ENCODE data around the gene RNF128. TPM values are rescaled to one million over a fixed set of nuclear protein-coding genes. Genes with fewer than 3 reads are reported as not detected.
"Not testable (repeated sequence)": the region's sequence is repeated elsewhere in the genome, so short reads cannot be mapped to it uniquely, and the experiment has no call there.

The RNF128 gene
- total RNA-seq, 2 experiments from 2014 or later = not detected

DNA sequence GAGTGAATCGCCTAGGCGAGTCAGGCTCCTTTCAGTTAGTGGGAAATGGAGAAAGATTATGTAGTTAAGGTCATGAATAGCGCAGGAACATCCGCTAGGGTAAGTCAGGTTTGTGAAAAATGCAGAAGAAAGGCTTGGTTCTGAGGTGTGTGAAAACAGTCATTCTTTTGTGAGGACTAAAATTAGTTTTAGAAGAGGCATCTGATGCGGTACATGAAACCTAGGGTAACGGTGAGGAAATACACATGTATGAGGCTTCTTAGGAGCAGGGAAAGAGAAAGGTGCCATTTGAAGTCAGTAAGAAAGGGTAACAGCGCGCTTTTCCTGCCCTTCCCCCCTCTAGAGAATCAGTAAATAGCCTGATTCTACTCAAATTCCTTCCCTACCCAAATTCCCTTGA lies 570 bp upstream of the RNF128 start:
- H3K27me3 Mint-ChIP-seq = peaks cover 41% of the 10 kb centered on the region
- CTCF ChIA-PET = no interaction called here
- peaks cover 5% of the 10 kb centered on the region for H3K4me1 Mint-ChIP-seq
- H3K9me3 Mint-ChIP-seq (ENCODE audit: low read depth) = no peaks in the 10 kb centered on the region
- peak overlapping the region; percentile 42 for H3K4me3 Mint-ChIP-seq
- DNase-seq (no peak), ATAC-seq (no peak)
- no peaks in the 10 kb centered on the region for H3K36me3 Mint-ChIP-seq
- H3K27ac Mint-ChIP-seq = no peak overlapping the region

DNA sequence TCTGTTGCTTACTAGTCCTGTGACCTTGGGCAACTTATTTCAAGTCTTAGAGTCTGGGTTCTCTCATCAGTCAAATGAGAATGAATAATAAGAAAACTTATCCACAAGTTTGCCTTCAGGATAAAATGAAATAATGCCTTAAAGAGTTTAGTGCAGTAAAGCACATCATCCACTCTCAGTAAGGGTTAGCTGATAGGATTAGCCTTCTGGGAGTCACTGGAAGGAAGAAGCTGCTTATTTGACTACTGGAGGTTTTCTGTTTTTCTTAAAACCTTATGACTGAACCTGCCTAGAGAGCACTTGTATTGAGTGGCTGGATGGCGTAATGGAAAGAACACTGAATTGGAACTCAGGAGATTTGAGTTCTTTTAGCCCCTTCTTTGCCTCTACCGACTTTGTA lies 1.8 kb downstream of the RNF128 start:
- no peak overlapping the region for H3K4me3 Mint-ChIP-seq
- CTCF ChIA-PET = no interaction called here
- H3K4me1 Mint-ChIP-seq = peaks cover 5% of the 10 kb centered on the region
- H3K27ac Mint-ChIP-seq = no peak overlapping the region
- H3K9me3 Mint-ChIP-seq (ENCODE audit: low read depth) = no peaks in the 10 kb centered on the region
- ATAC-seq (no peak), DNase-seq (no peak)
- peaks cover 47% of the 10 kb centered on the region for H3K27me3 Mint-ChIP-seq
- no peaks in the 10 kb centered on the region for H3K36me3 Mint-ChIP-seq

DNA sequence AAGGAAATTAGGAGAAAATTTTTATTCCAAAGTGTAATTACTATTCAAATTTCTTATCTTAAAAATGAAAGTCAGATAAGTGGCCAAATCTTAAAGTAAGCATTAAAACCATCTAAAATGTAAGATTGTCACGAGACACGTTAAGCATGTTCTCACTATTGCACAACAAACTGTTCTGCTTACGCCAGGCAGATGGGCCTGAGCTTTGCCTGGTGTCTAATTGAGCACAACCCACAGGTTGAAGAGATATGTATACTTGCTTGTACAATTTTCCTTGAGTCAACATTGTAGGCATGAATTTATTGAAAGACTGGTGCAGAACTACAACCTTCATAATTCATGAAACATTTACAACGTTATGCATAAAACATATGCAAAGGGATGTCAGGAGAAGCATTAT lies 3.9 kb downstream of the RNF128 start:
- Mint-ChIP-seq H3K4me3 (no peak overlapping the region), H3K36me3 (no peaks in the 10 kb centered on the region), H3K4me1 (peaks cover 5% of the 10 kb centered on the region), H3K9me3 (ENCODE audit: low read depth) (no peaks in the 10 kb centered on the region), H3K27ac (no peak overlapping the region), H3K27me3 (peaks cover 36% of the 10 kb centered on the region)
- no peak for ATAC-seq
- CTCF ChIA-PET = no interaction called here
- no peak for DNase-seq

DNA sequence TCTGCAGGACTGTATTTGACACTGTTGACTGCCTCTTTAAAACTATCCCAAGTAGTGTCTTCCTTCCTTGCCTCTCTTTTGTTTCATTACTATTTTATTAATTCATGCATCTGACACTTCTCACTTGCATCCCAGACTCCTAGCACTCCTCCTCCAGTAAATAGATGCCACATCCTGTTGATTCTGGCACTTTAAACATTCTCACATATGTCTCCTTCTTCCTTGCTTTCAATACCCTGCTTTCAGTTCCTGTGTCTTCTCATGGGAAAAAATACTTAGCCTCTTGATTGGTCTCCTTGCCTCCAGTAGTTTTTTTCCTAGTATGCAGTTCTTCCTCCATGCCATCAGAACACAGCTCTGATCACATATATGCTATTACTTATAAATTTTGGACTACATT lies 5.1 kb downstream of the RNF128 start:
- ATAC-seq (no peak), DNase-seq (no peak)
- peaks cover 26% of the 10 kb centered on the region for H3K27me3 Mint-ChIP-seq
- no peak overlapping the region for H3K27ac Mint-ChIP-seq
- H3K4me1 Mint-ChIP-seq = peaks cover 2% of the 10 kb centered on the region
- H3K4me3 Mint-ChIP-seq = no peak overlapping the region
- no peaks in the 10 kb centered on the region for H3K36me3 Mint-ChIP-seq
- no peaks in the 10 kb centered on the region for H3K9me3 Mint-ChIP-seq (ENCODE audit: low read depth)
- CTCF ChIA-PET = no interaction called here

DNA sequence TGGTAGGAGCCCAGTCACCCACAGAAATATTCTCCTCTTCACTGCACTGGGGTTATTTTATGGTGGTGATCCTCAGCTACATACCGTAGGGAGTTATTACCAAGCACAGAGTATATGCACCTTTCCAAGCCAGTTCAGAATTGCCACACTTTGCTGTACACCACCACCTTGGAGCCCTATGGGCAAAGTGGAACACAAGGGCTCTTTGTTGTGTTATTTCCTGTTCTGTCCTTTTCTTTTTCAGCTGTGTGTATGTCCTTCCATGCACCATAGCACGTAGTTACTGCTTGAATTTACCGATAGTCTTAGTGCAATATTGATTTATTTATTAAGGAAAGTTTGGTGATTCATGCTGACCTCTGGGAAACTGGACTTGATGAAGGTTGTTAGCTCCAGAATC lies 8.3 kb downstream of the RNF128 start:
- Mint-ChIP-seq H3K9me3 (ENCODE audit: low read depth) (no peaks in the 10 kb centered on the region), H3K36me3 (no peaks in the 10 kb centered on the region), H3K27ac (no peak overlapping the region), H3K27me3 (peaks cover 7% of the 10 kb centered on the region), H3K4me1 (no peaks in the 10 kb centered on the region), H3K4me3 (no peak overlapping the region)
- DNase-seq (no peak), ATAC-seq (no peak)
- CTCF ChIA-PET = no interaction called here

DNA sequence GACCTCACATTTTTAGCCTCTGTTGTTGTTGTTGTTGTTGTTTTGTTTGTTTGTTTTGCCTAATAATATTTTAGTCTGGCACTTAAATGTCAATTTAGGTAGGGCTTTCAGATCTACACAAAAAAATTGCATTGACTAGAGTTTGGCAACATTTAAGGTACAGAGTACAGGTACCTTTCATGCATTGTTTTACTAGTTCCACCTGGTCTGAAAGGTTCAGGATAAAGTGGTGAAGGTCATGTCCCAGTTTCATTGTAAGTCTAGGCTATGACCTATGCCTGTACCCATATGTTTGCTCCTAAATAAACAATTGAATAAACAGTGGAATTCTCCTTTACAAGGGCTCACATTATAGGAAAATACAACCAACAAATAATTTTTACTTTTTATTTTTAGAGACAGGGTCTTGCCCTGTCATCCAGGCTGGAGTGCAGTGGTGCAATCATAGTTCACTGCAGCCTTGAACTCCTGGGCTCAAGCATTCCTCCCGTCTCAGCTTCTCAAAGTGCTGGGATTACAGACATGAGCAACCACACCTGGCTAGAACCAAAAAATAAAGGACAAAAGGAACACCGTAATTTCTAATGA lies 13.8 kb downstream of the RNF128 start:
- H3K36me3 Mint-ChIP-seq = no peaks in the 10 kb centered on the region
- H3K9me3 Mint-ChIP-seq (ENCODE audit: low read depth) = no peaks in the 10 kb centered on the region
- DNase-seq = no peak
- H3K4me1 Mint-ChIP-seq = no peaks in the 10 kb centered on the region
- peaks cover 4% of the 10 kb centered on the region for H3K27me3 Mint-ChIP-seq
- H3K4me3 Mint-ChIP-seq = no peak overlapping the region
- CTCF ChIA-PET = no interaction called here
- ATAC-seq = no peak
- H3K27ac Mint-ChIP-seq = no peak overlapping the region

DNA sequence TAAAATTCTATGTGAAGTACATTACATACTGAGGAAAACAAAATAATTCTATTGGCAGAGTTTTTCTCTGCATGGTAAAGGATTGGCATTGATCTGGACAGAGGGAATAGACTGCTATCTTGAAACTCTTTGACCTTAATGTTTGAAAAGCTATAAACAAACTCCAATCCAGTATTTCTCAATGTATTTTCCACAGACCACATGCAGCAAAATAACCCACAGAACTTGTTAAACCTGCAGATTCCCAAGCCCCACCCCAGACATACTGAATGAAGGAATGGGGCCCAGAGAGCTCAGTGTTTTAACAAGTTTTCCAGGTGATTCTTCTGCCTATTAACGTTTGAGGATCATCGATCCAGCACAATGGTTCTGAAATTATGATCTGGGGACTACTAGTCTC lies 15.7 kb downstream of the RNF128 start:
- Mint-ChIP-seq H3K9me3 (ENCODE audit: low read depth) (no peaks in the 10 kb centered on the region), H3K36me3 (no peaks in the 10 kb centered on the region), H3K27me3 (peaks cover 4% of the 10 kb centered on the region), H3K4me3 (no peak overlapping the region), H3K4me1 (no peaks in the 10 kb centered on the region), H3K27ac (no peak overlapping the region)
- ATAC-seq (no peak), DNase-seq (no peak)
- CTCF ChIA-PET = no interaction called here

DNA sequence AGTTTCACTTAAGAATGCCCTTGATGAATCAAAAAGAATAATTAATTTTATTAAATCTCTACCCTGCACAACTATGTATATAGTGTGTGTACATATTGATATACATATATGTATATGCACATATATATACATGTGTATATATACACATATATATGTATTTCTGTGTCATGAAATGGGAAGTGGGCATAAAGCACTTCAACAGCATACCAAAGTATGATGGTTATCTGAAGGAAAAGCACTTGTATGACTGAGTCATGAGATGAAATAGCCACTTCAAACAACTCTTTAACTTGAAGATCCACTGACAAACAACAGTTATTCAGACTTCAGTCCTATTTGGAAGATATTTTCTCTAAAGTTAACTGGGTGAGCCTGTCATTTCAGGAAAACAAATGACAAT lies 16.3 kb downstream of the RNF128 start:
- no peaks in the 10 kb centered on the region for H3K36me3 Mint-ChIP-seq
- no peak for ATAC-seq
- H3K9me3 Mint-ChIP-seq (ENCODE audit: low read depth) = no peaks in the 10 kb centered on the region
- H3K27ac Mint-ChIP-seq = no peak overlapping the region
- DNase-seq = no peak
- H3K4me3 Mint-ChIP-seq = no peak overlapping the region
- no peaks in the 10 kb centered on the region for H3K4me1 Mint-ChIP-seq
- H3K27me3 Mint-ChIP-seq = peaks cover 4% of the 10 kb centered on the region
- CTCF ChIA-PET = no interaction called here

DNA sequence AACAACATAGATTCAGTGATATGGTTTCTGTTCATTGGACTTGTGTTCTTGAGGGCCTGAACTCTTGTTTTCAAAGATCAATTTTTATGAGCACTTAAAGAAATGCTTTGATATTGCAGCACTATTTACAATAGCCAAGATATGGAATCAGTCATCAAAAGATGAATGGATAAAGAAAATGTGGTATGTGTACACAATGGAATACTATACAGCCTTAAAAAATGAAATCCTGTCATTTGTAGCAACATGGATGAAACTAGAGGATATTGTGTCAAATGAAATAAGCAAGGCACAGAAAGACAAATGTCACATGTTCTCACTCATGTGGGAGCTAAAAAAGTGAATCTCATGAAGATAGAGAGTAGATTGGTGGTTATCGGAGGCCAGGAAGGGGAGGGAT lies 21.9 kb downstream of the RNF128 start:
- ATAC-seq = no peak

DNA sequence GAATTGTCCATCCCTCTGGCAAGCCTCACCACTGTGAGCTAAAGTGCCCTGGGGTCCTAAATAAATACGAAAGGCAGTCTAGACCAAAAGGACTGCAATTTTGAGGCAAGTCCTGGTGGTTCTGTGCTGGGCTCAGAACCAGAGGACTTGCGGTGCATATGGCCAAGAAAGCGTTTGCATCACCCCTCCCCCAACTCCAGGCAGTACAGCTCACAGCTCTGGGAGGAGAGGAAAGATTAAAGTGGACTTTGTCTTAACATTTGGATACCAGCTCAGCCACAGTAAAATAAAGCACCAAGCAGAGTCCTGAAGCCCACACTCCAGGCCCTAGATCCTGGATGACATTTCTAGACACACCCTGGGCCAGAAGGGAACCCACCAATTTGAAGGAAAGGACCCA lies 24.9 kb downstream of the RNF128 start:
- DNase-seq (no peak), ATAC-seq (no peak)
- peaks cover 4% of the 10 kb centered on the region for H3K27me3 Mint-ChIP-seq
- H3K27ac Mint-ChIP-seq = no peak overlapping the region
- H3K4me1 Mint-ChIP-seq = no peaks in the 10 kb centered on the region
- no peaks in the 10 kb centered on the region for H3K36me3 Mint-ChIP-seq
- peaks cover 4% of the 10 kb centered on the region for H3K9me3 Mint-ChIP-seq (ENCODE audit: low read depth)
- CTCF ChIA-PET = no interaction called here
- no peak overlapping the region for H3K4me3 Mint-ChIP-seq

More for the DNA sequence above, 21.9 kb downstream of the RNF128 start:
- Mint-ChIP-seq H3K4me1 (no peaks in the 10 kb centered on the region), H3K27me3 (peaks cover 8% of the 10 kb centered on the region), H3K4me3 (no peak overlapping the region), H3K36me3 (no peaks in the 10 kb centered on the region), H3K27ac (no peak overlapping the region), H3K9me3 (ENCODE audit: low read depth) (peaks cover 4% of the 10 kb centered on the region)
- CTCF ChIA-PET = no interaction called here
- no peak for DNase-seq

DNA sequence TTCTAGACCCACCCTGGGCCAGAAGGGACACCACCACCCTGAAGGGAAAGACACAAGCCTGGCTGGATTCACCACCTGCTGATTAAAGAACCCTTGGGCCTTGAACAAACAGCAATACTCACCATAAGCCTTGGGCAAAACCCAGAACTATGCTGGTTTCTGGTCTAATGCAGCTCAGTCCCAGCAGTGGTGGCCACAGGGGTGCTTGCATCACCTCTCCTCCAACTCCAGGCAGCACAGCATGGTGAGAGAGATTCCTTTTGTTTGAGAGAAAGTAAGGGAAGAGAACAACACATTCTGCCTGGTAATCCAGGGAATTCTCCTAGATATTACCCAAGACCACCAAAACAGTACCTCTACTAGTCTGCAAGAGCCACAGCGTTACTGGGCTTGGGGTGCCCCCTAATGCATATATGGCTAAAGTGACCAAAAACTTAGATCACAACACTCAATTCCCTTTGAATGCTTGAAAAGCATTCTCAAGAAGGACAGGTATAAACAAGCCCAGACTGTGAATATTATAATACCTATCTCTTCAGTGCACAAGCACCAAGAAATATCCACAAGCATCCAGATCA lies 25.7 kb downstream of the RNF128 start:
- DNase-seq = no peak
- no peak overlapping the region for H3K27ac Mint-ChIP-seq
- CTCF ChIA-PET = no interaction called here
- H3K4me1 Mint-ChIP-seq = no peaks in the 10 kb centered on the region
- no peak overlapping the region for H3K4me3 Mint-ChIP-seq
- H3K36me3 Mint-ChIP-seq = no peaks in the 10 kb centered on the region
- peaks cover 4% of the 10 kb centered on the region for H3K9me3 Mint-ChIP-seq (ENCODE audit: low read depth)
- no peak for ATAC-seq
- peaks cover 4% of the 10 kb centered on the region for H3K27me3 Mint-ChIP-seq

DNA sequence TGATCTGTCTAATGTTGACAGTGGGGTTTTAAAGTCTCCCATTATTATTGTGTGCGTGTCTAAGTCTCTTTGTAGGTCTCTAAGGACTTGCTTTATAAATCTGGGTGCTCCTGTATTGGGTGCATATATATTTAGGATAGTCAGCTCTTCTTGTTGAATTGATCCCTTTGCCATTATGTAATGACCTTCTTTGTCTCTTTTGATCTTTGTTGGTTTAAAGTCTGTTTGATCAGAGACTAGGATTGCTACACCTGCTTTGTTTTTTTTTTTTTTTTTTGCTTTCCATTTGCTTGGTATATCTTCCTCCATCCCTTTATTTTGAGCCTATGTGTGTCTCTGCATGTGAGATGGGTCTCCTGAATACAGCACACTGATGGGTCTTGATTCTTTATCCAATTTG lies 42.8 kb downstream of the RNF128 start:
- DNase-seq; CTCF ChIA-PET; H3K9me3 Mint-ChIP-seq (ENCODE audit: low read depth); H3K36me3 Mint-ChIP-seq; H3K27ac Mint-ChIP-seq; ATAC-seq; H3K27me3 Mint-ChIP-seq; H3K4me3 Mint-ChIP-seq; H3K4me1 Mint-ChIP-seq: not testable (repeated sequence)

DNA sequence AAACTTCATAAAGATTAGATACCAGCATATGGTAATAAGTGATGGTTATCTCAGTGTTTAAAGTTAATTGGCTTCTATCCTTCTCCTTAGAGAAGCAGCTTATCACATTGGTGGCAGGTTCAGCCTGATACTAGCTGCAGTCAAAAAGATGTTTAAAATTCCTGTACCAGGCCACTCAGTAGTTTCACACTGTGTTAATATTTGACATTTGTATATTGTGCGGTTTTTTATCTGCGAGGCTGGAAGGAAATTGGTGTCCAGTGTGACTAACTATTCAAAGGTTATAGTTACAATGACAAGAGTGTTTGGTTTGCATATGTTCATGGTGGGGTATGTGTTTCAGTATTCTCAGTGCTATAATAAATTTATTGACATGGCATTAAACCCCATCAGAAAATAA lies 48.5 kb downstream of the RNF128 start:
- CTCF ChIA-PET = no interaction called here
- ATAC-seq (no peak), DNase-seq (no peak)
- no peaks in the 10 kb centered on the region for H3K4me1 Mint-ChIP-seq
- no peaks in the 10 kb centered on the region for H3K36me3 Mint-ChIP-seq
- no peaks in the 10 kb centered on the region for H3K27me3 Mint-ChIP-seq
- no peak overlapping the region for H3K27ac Mint-ChIP-seq
- H3K4me3 Mint-ChIP-seq = no peak overlapping the region
- no peaks in the 10 kb centered on the region for H3K9me3 Mint-ChIP-seq (ENCODE audit: low read depth)

DNA sequence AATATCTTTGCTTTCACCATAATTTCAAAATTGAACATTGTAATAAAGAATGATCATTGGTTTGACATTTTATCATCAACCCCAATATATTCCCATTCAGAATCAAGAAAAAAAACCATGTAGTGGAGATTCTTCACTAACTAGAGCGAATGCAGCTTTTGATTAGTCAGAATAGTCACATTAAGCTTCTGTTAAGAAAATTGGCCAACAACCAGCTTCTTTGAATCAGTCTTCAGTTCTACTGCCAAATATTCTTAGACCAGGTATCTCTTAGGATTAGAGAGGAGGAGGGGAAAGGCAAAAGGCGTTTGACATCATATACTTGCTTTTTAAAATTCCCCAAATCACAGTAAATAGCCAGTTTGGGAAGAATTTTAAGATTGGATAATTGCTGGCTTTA lies 53.8 kb downstream of the RNF128 start:
- DNase-seq = no peak
- Mint-ChIP-seq H3K27ac (no peak overlapping the region), H3K4me3 (no peak overlapping the region), H3K9me3 (ENCODE audit: low read depth) (no peaks in the 10 kb centered on the region), H3K36me3 (no peaks in the 10 kb centered on the region), H3K4me1 (no peaks in the 10 kb centered on the region), H3K27me3 (peaks cover 3% of the 10 kb centered on the region)
- no peak for ATAC-seq
- CTCF ChIA-PET = no interaction called here
